Mucosa of descending colon (tissue), 3 donors: Measurements from ENCODE around the gene SUSD3. TPM values are rescaled to one million over a fixed set of nuclear protein-coding genes. Genes with fewer than 3 reads are reported as not detected.

ENCODE experiments used
- ATAC-seq: fragments of 200-7000 bp; cut with Tn5 transposase; one replicate; pipeline ENCODE4 v1.9.1; 2020; ENCODE audit warnings: mild to moderate bottlenecking, moderate library complexity
- DNase-seq, 3 donors: peaks; one replicate each; pipeline ENCODE4 v3.0.0-alpha.2; 2020
- H3K36me3 ChIP-seq: fragments of 200-600 bp; one replicate; pipeline ENCODE4 v1.8.0; 2021; ENCODE audit warnings: low read depth, mild to moderate bottlenecking
- H3K4me1 ChIP-seq: fragments of 200-600 bp; one replicate; pipeline ENCODE4 v1.8.0; 2021; ENCODE audit warnings: low read depth, mild to moderate bottlenecking
- H3K4me3 ChIP-seq: fragments of 200-600 bp; one replicate; pipeline ENCODE4 v1.8.0; 2021; ENCODE audit warnings: mild to moderate bottlenecking
- H3K9me3 ChIP-seq: fragments of 200-600 bp; one replicate; pipeline ENCODE4 v1.8.0; 2021; ENCODE audit warnings: mild to moderate bottlenecking
- CTCF ChIP-seq: fragments of 200-600 bp; IDR thresholded peaks from one replicate; pipeline ENCODE4 v1.8.0; 2022; ENCODE audit warnings: antibody characterized with exemption, mild to moderate bottlenecking
- intact Hi-C, 2 donors: fragments of 100-400 bp; cut with DNase I in 1 of 2; cut with micrococcal nuclease in 1 of 2; formaldehyde crosslinking; loops; one replicate each; pipeline versions ENCODE4 v1.11.0 to v1.11.1; 2022; cut with DNase I, micrococcal nuclease
- total RNA-seq, 3 donors: library from RNA; stranded (reverse); fragmentation: NEBNext Ultra II Directional in 2 of 3; extraction: Animal tissue kit (Norgen Biotek cat#: 25700) in 2 of 3; gene quantifications; one replicate each; pipeline versions ENCODE4 v1.2.1 to v1.2.4, GENCODE V29; 2021 to 2023
- donor health status: DM: no; HTN: no; CAD: no; lungs with moderate emphysema.
- donor health status: DM: no; HTN: no; CAD: no.
- donor health status: DM: no; HTN: yes; CAD: no.

SUSD3 gene
- total RNA-seq, 3 donors from 2014 or later, result 1.2 to 2.5 (median 1.8) TPM

GRCh38 chr9:93035821-93036351 is 22.6 kb upstream of the SUSD3 start:
- DNase-seq (no peak), ATAC-seq (no peak)
- no peaks in the 10 kb centered on the region for H3K36me3 ChIP-seq
- no peak overlapping the region for H3K4me3 ChIP-seq
- no peaks in the 10 kb centered on the region for H3K9me3 ChIP-seq
- no peaks in the 10 kb centered on the region for H3K4me1 ChIP-seq
- intact Hi-C loops, result no loop called here
- TF ChIP-seq CTCF, result no peak

- no peaks in the 10 kb centered on the region for H3K4me1 ChIP-seq
- no peaks in the 10 kb centered on the region for H3K9me3 ChIP-seq
- TF ChIP-seq CTCF, result no peak
- intact Hi-C loops, result no loop called here
- DNase-seq (no peak), ATAC-seq (no peak)
- no peak overlapping the region for H3K4me3 ChIP-seq
- H3K36me3 ChIP-seq, result no peaks in the 10 kb centered on the region
Measured at GRCh38 chr9:93036887-93037475, 21.5 kb upstream of the SUSD3 start.

GRCh38 chr9:93037476-93037971 is 21.0 kb upstream of the SUSD3 start:
- no peak overlapping the region for H3K4me3 ChIP-seq
- H3K9me3 ChIP-seq, result no peaks in the 10 kb centered on the region
- intact Hi-C loops, result no loop called here
- DNase-seq (no peak), ATAC-seq (peak; percentile 35)
- TF ChIP-seq CTCF, result no peak
- H3K4me1 ChIP-seq, result no peaks in the 10 kb centered on the region
- no peaks in the 10 kb centered on the region for H3K36me3 ChIP-seq

GRCh38 chr9:93038918-93039317 is 19.6 kb upstream of the SUSD3 start:
- Histone ChIP-seq H3K36me3 (no peaks in the 10 kb centered on the region), H3K9me3 (no peaks in the 10 kb centered on the region), H3K4me1 (no peaks in the 10 kb centered on the region), H3K4me3 (no peak overlapping the region)
- ATAC-seq (no peak), DNase-seq (no peak)
- TF ChIP-seq CTCF, result no peak
- intact Hi-C loops, result no loop called here

- DNase-seq (no peak), ATAC-seq (no peak)
- H3K36me3 ChIP-seq, result no peaks in the 10 kb centered on the region
- intact Hi-C loops, result no loop called here
- TF ChIP-seq CTCF, result no peak
- no peak overlapping the region for H3K4me3 ChIP-seq
- no peaks in the 10 kb centered on the region for H3K4me1 ChIP-seq
- no peaks in the 10 kb centered on the region for H3K9me3 ChIP-seq
Measured at GRCh38 chr9:93039456-93039855, 19.0 kb upstream of the SUSD3 start.
